ENCODE measurements around the gene OR4D6. TPM values are rescaled to one million over a fixed set of nuclear protein-coding genes. Genes with fewer than 3 reads are reported as not detected.

OR4D6 gene
- polyA plus RNA-seq, 1 of the 3 experiments (the other 2 are of a cell fraction): not detected

GRCh38 chr11:59425131-59425530 lies 31.6 kb upstream of the OR4D6 start:
- Histone ChIP-seq H3K4me2 (no peak overlapping the region), H3K27me3 (ENCODE audit: insufficient read depth) (peaks cover 4% of the 10 kb centered on the region; the same call in 1 of the 2 replicates), H4K20me1 (ENCODE audit: insufficient read depth) (no peaks in the 10 kb centered on the region), H3K9me3 (no peaks in the 10 kb centered on the region), H3K4me3 (ENCODE audit: low read depth in 2 of 2, low read length in 1 of 2) (no peak overlapping the region), H3K9ac (no peak overlapping the region), H3K36me3 (replicated peaks in 1 of 2; ENCODE audit: control insufficient read depth in 1 of 2, insufficient read depth in 2 of 2, low read length in 1 of 2) (no peaks in the 10 kb centered on the region), H3K79me2 (ENCODE audit: insufficient read depth) (no peaks in the 10 kb centered on the region), H2AFZ (ENCODE audit: low read depth) (no peak overlapping the region), H3K27ac (ENCODE audit: low read depth in 2 of 2, low read length in 1 of 2) (no peak overlapping the region), H3F3A (replicated peaks; ENCODE audit: insufficient read depth) (no peaks in the 10 kb centered on the region), H3K4me1 (ENCODE audit: control insufficient read depth in 1 of 2, insufficient read depth in 2 of 2, low read depth in 1 of 2, low read length in 1 of 2) (no peaks in the 10 kb centered on the region), H3K9me2 (no peaks in the 10 kb centered on the region)
- POLR2A ChIA-PET: no interaction called here
- TF ChIP-seq PBX3 (IDR thresholded peaks at IDR 0.05) (no peak), RFX5 (IDR thresholded peaks at IDR 0.05; ENCODE audit: low read length) (no peak), NFIC (IDR thresholded peaks at IDR 0.05; ENCODE audit: borderline replicate concordance) (no peak), POLR2AphosphoS5 (IDR thresholded peaks at IDR 0.05; ENCODE audit: low read depth, low read length) (no peak), MXI1 (IDR thresholded peaks at IDR 0.05; ENCODE audit: low read depth, low read length) (no peak), EP300 (IDR thresholded peaks at IDR 0.05; ENCODE audit: borderline replicate concordance in 1 of 2, low read depth in 1 of 2, low read length in 1 of 2) (no peak), IRF3 (IDR thresholded peaks at IDR 0.05; ENCODE audit: low read depth, low read length) (no peak), FOXJ3 (CRISPR knock-in tag; IDR thresholded peaks at IDR 0.05) (no peak), USF1 (IDR thresholded peaks at IDR 0.05; ENCODE audit: borderline replicate concordance, low read depth) (no peak), TAF1 (IDR thresholded peaks at IDR 0.05; ENCODE audit: borderline replicate concordance, low read depth, low read length) (no peak), FOXM1 (IDR thresholded peaks at IDR 0.05; ENCODE audit: low read depth) (no peak), GATA2 (CRISPR knock-in tag; IDR thresholded peaks at IDR 0.05) (no peak), TCF12 (IDR thresholded peaks at IDR 0.05) (no peak), CHD2 (IDR thresholded peaks at IDR 0.05; ENCODE audit: low read length, partially characterized antibody) (no peak), RXRA (IDR thresholded peaks at IDR 0.05; ENCODE audit: borderline replicate concordance, low read depth) (no peak), TEAD4 (IDR thresholded peaks at IDR 0.05; ENCODE audit: borderline replicate concordance, insufficient read depth) (no peak), GABPA (IDR thresholded peaks at IDR 0.05; ENCODE audit: low read depth) (no peak)
- DNase-seq: no peak
- CTCF ChIA-PET: no interaction called here
- WGBS (ENCODE audit: low lambda C conversion rate): 0% methylated on average over 4 of the region's 4 CpGs
